GM10248 (cell line): ENCODE measurements around the gene ANTXR1.

Experiments
- CTCF ChIA-PET: fragments of 300-600 bp; sonication (Branson Sonifier 250); formaldehyde crosslinking; extraction: SDS; loops from one replicate; lab custom pipeline; 2021; ENCODE audit warnings: antibody characterized with exemption; lab: Yijun Ruan, JAX
- POLR2A ChIA-PET: fragments of 350-650 bp; sonication (Branson Sonifier 250); formaldehyde crosslinking; extraction: SDS; loops from one replicate; lab custom pipeline; 2020; ENCODE audit warnings: antibody characterized with exemption; lab: Yijun Ruan, JAX
- DNase-seq: peaks from one replicate; pipeline ENCODE4 v3.0.0; 2012; ENCODE audit errors: extremely low spot score
- TF ChIP-seq, protein P1 (sequence below): IDR thresholded peaks from 2 replicates; pipeline ENCODE4 v1.5.1; 2012; ENCODE audit warnings: mild to moderate bottlenecking, low read depth; ENCODE audit errors: extremely low read depth, missing control alignments, control extremely low read depth

The ANTXR1 gene

DNA sequence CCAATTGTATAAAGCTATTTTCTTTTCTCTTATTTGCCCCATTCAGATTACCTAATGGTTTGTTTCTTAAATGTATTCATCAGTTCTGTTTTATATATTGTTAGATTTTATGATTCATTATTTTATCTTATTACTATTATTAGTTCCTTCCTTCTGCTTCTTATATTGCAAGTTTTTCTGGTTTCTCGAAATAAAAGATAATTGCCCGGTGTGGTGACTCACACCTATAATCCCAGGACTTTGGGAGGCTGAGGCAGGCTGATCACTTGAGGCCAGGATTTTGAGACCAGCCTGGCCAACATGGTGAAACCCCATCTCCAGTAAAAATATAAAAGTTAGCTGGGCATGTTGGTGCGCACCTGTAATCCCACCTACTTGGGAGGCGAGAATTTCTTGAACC, 37.8 kb downstream of the ANTXR1 start:
- DNase-seq, result no peak
- POLR2A ChIA-PET, result no interaction called here
- TF ChIP-seq, protein P1, sequence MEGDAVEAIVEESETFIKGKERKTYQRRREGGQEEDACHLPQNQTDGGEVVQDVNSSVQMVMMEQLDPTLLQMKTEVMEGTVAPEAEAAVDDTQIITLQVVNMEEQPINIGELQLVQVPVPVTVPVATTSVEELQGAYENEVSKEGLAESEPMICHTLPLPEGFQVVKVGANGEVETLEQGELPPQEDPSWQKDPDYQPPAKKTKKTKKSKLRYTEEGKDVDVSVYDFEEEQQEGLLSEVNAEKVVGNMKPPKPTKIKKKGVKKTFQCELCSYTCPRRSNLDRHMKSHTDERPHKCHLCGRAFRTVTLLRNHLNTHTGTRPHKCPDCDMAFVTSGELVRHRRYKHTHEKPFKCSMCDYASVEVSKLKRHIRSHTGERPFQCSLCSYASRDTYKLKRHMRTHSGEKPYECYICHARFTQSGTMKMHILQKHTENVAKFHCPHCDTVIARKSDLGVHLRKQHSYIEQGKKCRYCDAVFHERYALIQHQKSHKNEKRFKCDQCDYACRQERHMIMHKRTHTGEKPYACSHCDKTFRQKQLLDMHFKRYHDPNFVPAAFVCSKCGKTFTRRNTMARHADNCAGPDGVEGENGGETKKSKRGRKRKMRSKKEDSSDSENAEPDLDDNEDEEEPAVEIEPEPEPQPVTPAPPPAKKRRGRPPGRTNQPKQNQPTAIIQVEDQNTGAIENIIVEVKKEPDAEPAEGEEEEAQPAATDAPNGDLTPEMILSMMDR, result no peak
- CTCF ChIA-PET, result no interaction called here

GRCh38 chr2:69053416-69053965, 40.5 kb downstream of the ANTXR1 start:
- TF ChIP-seq, protein P1, result no peak
- ChIA-PET CTCF (interaction anchor here (1.4 kb wide), 1 partner anchor 11 kb away, joined by 8 read pairs; no protein-coding TSS in a partner anchor), POLR2A (no interaction called here)
- no peak for DNase-seq

- ChIA-PET POLR2A (no interaction called here), CTCF (interaction anchor here (1.1 kb wide), 1 partner anchor 9 kb away, joined by 3 read pairs; no protein-coding TSS in a partner anchor)
- TF ChIP-seq, protein P1, result no peak
- DNase-seq, result peak; percentile 21
Observed at GRCh38 chr2:69054431-69054830, 41.5 kb downstream of the ANTXR1 start.

- TF ChIP-seq, protein P1, result no peak
- ChIA-PET POLR2A (no interaction called here), CTCF (interaction anchor here (1.1 kb wide), 1 partner anchor 8 kb away, joined by 3 read pairs; no protein-coding TSS in a partner anchor)
- no peak for DNase-seq
Observed at GRCh38 chr2:69055688-69056470, 42.9 kb downstream of the ANTXR1 start.

GRCh38 chr2:69057660-69058059, 44.7 kb downstream of the ANTXR1 start:
- TF ChIP-seq, protein P1, result no peak
- DNase-seq, result no peak
- CTCF ChIA-PET, result interaction anchor here (1.2 kb wide), 1 partner anchor 9 kb away, joined by 3 read pairs; no protein-coding TSS in a partner anchor
- POLR2A ChIA-PET, result no interaction called here

DNA sequence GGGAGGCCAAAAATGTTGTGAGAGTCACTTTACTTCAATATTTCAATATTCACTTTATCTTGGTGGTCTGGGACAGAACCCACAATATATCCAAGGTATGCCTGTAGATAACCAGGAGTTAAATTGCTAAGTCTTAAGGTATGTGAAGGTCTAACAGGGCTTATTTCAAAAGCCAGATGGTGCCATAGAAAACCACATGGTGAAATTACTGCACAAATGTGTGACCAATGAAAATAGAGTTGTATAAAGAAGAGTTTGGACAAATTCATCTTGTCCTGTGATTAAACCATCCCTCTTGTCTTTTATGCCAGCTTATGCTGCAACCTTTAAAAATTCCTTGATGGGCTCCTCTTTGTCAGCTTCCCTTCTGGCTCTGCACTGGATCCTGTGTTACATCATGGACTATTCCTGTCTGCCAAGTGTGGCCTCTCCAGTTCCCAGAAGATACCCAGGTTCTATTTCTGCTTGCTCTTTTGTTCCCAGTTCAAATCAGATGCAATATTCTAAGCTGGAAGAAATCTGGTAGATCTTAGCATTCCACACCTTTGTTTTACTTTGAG, 46.8 kb downstream of the ANTXR1 start:
- ChIA-PET POLR2A (no interaction called here), CTCF (no interaction called here)
- DNase-seq, result no peak
- TF ChIP-seq, protein P1, result no peak
